HG03457 (cell line): ENCODE results near the gene CPA2.
"Not testable (repeated sequence)": the region's sequence is repeated elsewhere in the genome, so short reads cannot be mapped to it uniquely, and the experiment has no call there.

Source experiments
- ATAC-seq: cut with Tn5 transposase; IDR thresholded peaks from one replicate; pipeline ENCODE4 v1.9.1; 2021; ENCODE audit warnings: moderate number of reproducible peaks; ENCODE audit not compliant: unreplicated experiment

The CPA2 gene

GRCh38 chr7:130249626-130250025 is 17.0 kb upstream of the CPA2 start:
- not testable (repeated sequence) for ATAC-seq

GRCh38 chr7:130254555-130254954 is 12.1 kb upstream of the CPA2 start:
- no peak for ATAC-seq

- ATAC-seq, result no peak
Measured at GRCh38 chr7:130256704-130257103, 10.0 kb upstream of the CPA2 start.

- ATAC-seq, result no peak
Measured at GRCh38 chr7:130258494-130259078, 8.1 kb upstream of the CPA2 start.

GRCh38 chr7:130262448-130262847 is 4.2 kb upstream of the CPA2 start:
- ATAC-seq, result no peak

GRCh38 chr7:130263130-130263529 is 3.5 kb upstream of the CPA2 start:
- ATAC-seq, result no peak

- ATAC-seq, result no peak
Measured at GRCh38 chr7:130266961-130267321, 278 bp downstream of the CPA2 start.

GRCh38 chr7:130268463-130269317 is 2.0 kb downstream of the CPA2 start:
- no peak for ATAC-seq

- ATAC-seq, result no peak
Measured at GRCh38 chr7:130269318-130269694, 2.6 kb downstream of the CPA2 start.

GRCh38 chr7:130270947-130271800 is 4.5 kb downstream of the CPA2 start:
- ATAC-seq, result no peak

GRCh38 chr7:130272381-130273080 is 5.9 kb downstream of the CPA2 start:
- ATAC-seq, result no peak

- ATAC-seq, result no peak
Measured at GRCh38 chr7:130273081-130273932, 6.6 kb downstream of the CPA2 start.

GRCh38 chr7:130273933-130274255 is 7.2 kb downstream of the CPA2 start:
- no peak for ATAC-seq

GRCh38 chr7:130274296-130274695 is 7.6 kb downstream of the CPA2 start:
- no peak for ATAC-seq

- no peak for ATAC-seq
Measured at GRCh38 chr7:130274983-130275591, 8.4 kb downstream of the CPA2 start.

GRCh38 chr7:130275826-130276297 is 9.2 kb downstream of the CPA2 start:
- no peak for ATAC-seq

- no peak for ATAC-seq
Measured at GRCh38 chr7:130276796-130277762, 10.4 kb downstream of the CPA2 start.

- ATAC-seq, result no peak
Measured at GRCh38 chr7:130277763-130278643, 11.3 kb downstream of the CPA2 start.
